ENCODE results near the gene LPGAT1.

DNA sequence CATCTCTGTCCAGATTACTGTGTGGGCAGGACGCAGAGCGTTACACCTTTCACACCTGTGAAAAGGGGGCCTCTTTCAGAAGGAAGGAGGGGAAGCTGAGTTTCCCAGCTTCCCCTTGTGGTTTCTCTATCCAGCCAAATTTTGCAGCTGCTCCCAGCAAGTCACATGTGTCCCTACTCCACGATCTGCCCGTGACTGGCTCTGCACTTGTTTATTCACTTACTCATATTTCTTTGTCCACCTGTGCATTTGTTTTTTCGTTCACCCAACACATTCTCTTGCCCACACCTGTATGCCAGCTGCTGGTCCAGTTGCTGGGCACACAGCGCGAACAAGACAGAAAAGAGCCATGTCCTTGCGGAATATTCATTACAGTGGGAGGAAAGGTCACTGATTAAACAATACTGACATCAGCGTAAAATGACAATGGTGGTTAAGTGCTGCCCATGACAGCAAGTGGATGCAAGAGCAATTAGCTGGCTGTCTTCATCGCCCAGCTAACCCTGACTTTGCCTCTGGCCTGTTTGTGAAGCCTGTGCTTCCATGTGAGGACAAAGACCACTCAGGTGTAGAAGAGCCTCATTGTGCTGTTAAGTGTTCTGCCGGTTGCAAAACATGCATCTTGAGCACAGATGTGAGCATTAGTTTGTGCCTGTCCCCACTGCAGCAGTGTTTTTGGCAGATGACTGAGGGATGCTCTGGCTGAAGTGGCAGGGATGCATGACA is 126.6 kb downstream of the LPGAT1 start:
- TF ChIP-seq POLR2A (IDR thresholded peaks at IDR 0.05; ENCODE audit: low read depth, low read length) (no peak), POLR2AphosphoS5 (IDR thresholded peaks at IDR 0.05; ENCODE audit: low read depth, low read length) (no peak), PAX5 (IDR thresholded peaks at IDR 0.05; ENCODE audit: insufficient read depth, low read length, severe bottlenecking) (no peak), TAF1 (IDR thresholded peaks at IDR 0.05; ENCODE audit: low read depth, low read length) (no peak), SPI1 (IDR thresholded peaks at IDR 0.05; ENCODE audit: low read depth, low read length) (no peak), POU2F2 (IDR thresholded peaks at IDR 0.05; ENCODE audit: low read depth, low read length) (no peak)

Data from GM12891 (cell line).